ENCODE data around the gene CLASRP.

CLASRP gene

DNA sequence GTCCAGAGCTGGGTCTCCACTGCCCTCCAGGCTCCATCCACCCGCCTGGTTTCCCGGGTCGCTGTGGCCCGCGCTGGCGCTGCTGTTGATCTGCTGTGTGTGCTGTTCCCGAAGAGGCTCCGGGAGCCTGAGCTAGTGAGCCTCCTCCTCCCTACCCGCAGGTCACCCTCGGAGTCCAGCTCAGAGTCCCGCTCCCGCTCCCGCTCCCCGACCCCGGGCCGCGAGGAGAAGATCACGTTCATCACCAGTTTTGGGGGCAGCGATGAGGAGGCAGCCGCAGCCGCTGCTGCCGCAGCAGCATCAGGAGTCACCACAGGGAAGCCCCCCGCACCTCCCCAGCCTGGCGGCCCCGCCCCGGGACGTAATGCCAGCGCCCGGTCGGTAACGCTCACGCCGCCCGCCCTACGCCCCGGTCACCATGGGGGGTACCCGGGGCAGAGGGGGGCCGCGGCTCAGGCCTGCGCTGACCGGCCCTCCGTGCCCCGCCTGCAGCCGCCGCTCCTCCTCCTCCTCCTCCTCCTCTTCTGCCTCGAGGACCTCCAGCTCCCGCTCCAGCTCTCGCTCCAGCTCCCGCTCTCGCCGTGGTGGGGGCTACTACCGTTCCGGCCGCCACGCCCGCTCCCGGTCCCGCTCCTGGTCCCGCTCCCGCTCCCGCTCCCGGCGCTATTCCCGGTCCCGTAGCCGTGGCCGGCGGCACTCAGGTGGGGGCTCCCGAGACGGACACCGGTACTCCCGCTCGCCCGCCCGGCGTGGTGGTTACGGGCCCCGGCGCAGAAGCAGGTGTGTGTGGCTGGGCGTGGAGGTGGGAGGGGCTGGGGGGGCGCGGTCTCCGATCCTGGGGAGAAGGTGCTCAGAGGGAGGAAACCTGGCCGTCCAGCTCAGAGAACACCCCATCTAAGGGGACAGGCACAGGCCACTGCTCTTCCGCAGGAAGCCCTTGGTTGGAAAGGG, 25.3 kb downstream of the CLASRP start:
- DNase-seq, result no peak

DNA sequence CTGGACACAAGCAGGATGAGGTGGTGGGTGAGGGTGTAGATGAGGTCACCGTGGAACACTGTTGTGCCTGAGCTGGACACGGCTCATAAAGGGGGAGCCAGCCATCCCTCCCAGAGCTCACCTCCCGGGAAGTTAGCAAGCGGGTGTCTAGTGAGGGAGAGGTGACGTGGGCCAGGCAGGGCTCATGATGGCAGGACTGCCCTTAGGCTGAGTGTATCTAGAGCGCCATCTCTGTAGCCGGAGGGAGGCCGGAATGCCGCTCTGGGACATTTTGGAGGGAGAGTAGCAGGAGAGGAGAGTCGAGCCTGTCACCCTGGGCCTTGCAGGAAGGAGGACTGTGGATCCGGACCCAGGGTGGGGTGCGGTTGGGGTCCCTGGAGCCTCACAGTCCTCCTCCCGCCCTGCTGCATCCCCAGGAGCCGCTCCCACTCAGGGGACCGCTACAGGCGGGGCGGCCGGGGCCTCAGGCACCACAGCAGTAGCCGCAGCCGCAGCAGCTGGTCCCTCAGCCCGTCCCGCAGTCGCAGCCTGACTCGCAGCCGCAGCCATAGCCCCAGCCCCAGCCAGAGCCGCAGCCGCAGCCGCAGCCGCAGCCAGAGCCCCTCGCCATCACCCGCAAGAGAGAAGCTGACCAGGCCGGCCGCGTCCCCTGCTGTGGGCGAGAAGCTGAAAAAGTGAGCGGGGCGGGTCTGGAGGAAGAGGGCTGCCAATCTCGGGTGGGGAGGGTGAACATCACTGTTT, 28.2 kb downstream of the CLASRP start:
- DNase-seq, result no peak

DNA sequence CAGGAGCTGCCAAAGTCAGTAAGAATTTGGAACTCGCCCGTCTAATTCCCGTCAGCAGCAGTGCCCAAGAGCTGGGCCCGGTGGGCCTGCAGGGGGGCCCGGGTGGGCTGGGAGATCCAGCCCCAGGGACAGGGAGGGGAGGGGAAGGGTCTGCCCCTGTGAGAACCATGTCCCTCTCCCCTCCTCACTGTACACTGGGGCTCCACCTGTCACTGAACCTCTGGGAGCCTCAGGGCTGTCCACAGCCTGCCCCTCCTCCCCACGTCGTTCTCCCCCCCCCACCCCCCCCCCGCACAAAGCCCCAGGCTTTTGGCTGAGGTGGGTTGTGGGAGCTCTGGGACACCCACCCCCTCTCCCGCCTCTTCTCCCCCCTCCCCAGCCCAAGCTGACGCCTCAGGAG, 29.2 kb downstream of the CLASRP start:
- DNase-seq, result no peak

DNA sequence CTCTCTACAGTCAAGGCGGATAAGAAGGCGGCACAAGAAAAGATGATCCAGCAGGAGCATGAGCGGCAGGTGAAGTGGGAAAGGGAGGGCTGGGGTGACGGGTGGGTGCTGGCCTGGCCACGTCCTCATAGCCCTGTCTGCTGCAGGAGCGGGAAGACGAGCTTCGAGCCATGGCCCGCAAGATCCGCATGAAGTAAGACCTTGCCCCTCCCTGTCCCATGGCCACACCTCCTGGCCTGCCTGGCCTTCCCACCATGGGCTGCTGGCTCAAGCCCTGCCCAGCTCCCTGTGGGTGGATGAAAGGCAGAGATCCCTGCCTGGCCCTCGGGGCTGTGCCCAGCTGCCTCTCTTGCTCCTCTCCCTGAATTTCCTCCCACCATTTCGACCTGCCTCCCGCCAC, 30.2 kb downstream of the CLASRP start:
- DNase-seq, result peak; percentile 31 to 73 (median 56)

DNA sequence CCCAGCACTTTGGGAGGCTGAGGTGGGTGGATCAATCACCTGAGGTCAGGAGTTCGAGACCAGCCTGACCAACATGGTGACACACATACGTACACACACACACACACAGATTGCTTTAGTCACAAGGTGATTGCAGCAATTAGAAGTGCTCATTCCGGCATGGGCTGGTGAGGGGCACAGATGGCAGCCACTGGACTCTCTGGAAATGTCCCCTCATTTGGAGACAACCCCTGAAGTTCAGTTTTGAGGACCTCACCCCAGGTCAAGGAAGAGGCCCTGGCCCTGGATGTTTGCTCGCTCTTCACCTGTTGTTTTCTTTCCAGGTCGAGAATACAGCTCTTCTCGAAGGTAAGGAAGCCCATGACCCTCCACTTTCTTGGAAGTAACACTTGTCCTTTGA, 31.4 kb downstream of the CLASRP start:
- no peak for DNase-seq

- DNase-seq, result no peak
These were observed 32.2 kb downstream of the CLASRP start for GRCh38 chr19:45070861-45071544.

DNA sequence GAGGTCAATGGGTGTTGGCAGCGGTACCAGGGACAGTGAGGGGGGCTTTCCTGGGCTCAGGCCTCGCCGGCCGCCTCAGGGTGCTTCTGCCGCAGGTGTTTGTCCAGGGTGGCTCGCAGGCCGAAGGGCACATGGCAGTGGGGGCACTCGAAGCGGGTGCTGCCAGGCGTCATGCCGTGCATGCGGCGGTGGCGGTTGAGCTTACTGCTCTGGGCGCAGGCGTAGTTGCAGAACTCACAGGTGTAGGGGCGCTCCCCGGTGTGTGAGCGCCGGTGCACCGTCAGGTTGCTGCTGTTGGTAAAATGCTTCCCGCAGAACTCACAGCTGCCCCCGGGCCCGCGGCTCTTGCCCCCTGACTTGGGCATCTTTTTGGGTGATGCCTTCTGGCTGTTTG, 32.7 kb downstream of the CLASRP start:
- no peak for DNase-seq

GRCh38 chr19:45071969-45072790, 33.3 kb downstream of the CLASRP start:
- DNase-seq, result no peak

GRCh38 chr19:45074744-45075300, 36.0 kb downstream of the CLASRP start:
- DNase-seq, result no peak

DNA sequence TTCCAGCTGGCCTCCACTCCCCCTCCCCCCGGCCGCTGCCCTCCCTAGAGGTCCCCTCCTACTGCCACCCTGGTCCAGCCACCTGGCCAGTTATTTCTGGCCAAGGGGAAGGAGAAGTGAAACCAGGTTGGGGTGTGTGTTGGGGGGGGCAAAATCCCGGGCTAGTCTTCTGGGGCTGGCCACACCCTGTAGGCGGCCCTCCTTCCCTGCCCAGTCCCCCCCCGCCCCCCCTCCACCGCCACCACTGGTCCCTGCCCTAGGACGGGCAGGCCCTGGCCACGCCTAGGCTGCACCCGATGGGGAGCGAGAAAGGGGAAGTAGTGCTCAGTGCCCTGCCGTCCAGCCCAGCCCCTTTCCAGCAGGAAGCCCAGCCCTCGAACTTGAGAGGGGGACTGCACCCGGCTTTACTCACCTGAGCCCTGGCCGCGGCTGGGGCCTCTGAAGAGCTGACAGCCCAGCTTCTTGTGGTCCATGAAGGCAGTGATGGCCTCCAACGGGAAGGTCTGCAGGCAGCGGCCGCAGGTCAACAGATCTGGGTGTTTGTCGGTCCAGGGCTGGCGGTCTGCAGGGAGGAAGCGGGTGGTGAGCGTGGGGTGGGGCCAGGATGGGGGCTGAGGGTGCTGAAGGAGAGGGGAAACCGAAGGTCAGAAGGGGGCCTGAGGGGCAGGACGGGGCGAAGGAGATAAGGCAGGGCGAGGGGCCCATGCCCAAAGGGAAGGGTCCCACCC, 36.6 kb downstream of the CLASRP start:
- peak; percentile 91 to 96 (median 96) for DNase-seq

DNA sequence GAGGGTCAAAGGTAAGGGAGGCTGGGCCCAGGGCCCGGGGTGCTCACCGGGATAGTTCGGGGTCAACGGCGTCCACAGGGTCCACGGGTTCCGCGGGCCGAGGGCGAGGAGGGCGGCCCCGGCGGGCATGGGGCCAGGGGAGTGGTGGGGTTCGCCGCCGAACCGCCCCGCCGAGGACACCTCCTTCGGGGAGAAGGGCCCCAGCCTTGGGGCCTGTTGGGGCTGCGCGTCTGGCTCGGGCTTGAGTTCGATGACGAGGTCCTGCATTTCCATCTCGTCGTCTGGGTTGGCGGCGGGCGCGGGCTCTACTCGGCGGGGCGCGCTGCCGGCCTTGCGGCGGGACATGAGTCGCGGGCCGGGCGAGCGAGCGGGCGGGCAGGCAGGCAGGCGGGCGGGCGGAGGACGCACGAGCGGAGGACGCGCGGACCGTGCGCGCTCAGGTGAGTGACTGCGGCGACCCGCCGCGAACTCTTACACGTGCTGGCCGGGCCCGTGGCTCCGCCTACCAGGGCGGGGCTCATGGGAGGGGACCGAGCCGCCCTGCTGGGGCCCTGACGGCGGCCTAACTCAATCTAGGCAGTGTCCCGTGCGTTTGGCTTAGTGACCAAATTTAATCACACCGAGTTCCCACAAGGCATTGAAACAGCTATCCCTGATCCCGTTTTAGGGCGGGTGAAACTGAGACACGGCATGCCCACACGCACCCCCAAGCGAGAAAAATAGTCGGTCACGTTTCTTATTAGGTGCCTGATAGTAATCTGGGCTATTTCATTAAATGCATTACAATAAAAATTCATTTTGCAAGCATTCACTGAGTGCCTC, 37.4 kb downstream of the CLASRP start, which contains the start of gene ZNF296:
Gene ZNF296 (minus strand): TSS at position 450 of the 822 bp plus-strand sequence. CDS start 105 bp downstream, at position 345.
- peak; percentile 78 to 91 (median 86) for DNase-seq

GRCh38 chr19:45076851-45077730, 38.2 kb downstream of the CLASRP start:
- no peak for DNase-seq

- no peak for DNase-seq
These were observed 39.7 kb downstream of the CLASRP start for GRCh38 chr19:45078390-45079062.

- DNase-seq, result peak; percentile 78 to 93 (median 86)
These were observed 40.4 kb downstream of the CLASRP start, which contains the start of gene GEMIN7 for GRCh38 chr19:45079063-45079910. Gene GEMIN7 (plus strand): TSS chr19:45079260. CDS start chr19:45090115, 10,855 bp downstream.

DNA sequence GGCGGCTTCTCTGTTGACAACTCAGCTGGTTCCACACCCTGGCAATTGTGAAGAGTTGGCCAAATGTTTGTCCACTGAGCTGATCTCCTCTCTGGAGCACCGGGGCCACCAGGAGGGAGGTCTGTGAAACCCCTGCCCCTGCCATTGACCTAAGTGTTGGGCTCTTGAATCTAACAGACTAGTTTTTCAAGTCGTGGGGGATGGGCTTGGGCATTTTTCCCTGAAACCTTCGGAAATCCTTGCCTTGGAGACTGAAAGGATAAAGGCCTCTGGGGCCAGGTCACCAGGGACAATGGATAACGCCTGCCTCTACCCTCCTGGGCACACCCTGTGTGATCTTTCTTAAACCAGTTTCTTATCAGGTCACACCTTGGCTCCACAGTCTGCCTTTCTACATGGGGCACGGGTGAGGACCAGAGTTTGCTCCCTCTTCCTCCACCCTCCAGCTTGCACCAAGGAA, 41.1 kb downstream of the CLASRP start:
- no peak for DNase-seq

DNA sequence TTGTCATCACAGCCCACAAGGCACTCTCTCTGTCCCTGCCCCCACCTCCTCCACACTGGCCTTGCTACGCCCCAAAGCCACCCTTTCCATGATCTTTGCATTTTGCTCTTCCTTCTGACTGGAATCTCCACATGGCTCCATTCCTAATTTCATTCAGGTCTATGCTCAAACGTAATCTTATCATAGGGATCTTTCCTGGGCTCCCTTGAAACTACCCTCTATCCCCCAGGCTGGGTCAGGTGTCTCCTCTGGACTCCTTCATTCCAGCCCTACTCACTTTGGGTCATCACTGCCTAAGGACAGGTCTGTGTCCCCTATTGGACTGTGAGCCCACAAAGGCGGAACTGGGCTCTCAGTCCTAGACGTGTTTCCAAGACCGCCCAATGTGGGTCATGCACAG, 43.3 kb downstream of the CLASRP start:
- DNase-seq, result no peak

DNA sequence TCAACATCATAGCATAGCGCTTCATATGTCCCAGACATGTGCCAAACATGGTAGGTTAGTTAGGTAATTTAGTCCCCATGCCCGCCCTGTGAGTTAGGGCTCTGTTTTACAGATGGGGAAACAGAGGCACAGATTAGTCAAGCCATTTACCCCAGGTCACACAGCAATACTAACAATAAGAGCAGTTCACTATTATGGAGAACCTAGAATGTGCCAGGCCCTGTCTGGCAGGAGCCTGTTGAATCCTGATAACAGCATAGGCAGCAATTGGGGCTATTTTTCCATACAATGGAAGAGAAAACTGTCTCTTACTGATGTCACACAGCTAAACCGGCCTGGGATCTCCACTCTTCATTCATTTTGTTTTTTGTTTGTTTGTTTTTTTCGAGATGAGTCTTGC, 47.6 kb downstream of the CLASRP start:
- DNase-seq, result no peak
